GM23338 (cell line): ENCODE measurements around the gene ALMS1. TPM values are rescaled to one million over a fixed set of nuclear protein-coding genes. Genes with fewer than 3 reads are reported as not detected.

ENCODE experiments used
- ATAC-seq: fragments of 200-7000 bp; cut with Tn5 transposase; 3 replicates; pipeline ENCODE4 v1.9.1; 2020
- DNase-seq: peaks from one replicate; pipeline ENCODE4 v3.0.0-alpha.2; 2015; ENCODE audit warnings: low spot score
- H2AFZ ChIP-seq: fragments of 200-600 bp; sonication (generic); 2 replicates; pipeline ENCODE4 v1.8.0; 2016; ENCODE audit warnings: antibody characterized with exemption, mild to moderate bottlenecking, moderate library complexity
- H3F3A ChIP-seq: fragments of 200-600 bp; sonication (generic); replicated peaks from 2 replicates; pipeline ENCODE4 v1.8.0; 2017; ENCODE audit warnings: antibody characterized with exemption, mixed run types, low read depth
- H3K27ac ChIP-seq: fragments of 200-600 bp; sonication (generic); 2 replicates; pipeline ENCODE4 v1.6.1; 2016; ENCODE audit warnings: low read depth
- H3K27me3 ChIP-seq: fragments of 200-600 bp; sonication (generic); 2 replicates; pipeline ENCODE4 v1.8.0; 2016; ENCODE audit warnings: mild to moderate bottlenecking, mixed run types, moderate library complexity; ENCODE audit not compliant: insufficient read depth
- H3K36me3 ChIP-seq: fragments of 200-600 bp; sonication (generic); 2 replicates; pipeline ENCODE4 v1.8.0; 2016; ENCODE audit warnings: mild to moderate bottlenecking; ENCODE audit not compliant: insufficient read depth
- H3K4me1 ChIP-seq: fragments of 200-600 bp; sonication (generic); 2 replicates; pipeline ENCODE4 v1.8.0; 2016; ENCODE audit warnings: mild to moderate bottlenecking, moderate library complexity; ENCODE audit not compliant: insufficient read depth
- H3K4me2 ChIP-seq: fragments of 200-600 bp; sonication (generic); 2 replicates; pipeline ENCODE4 v1.7.1; 2017; ENCODE audit warnings: mixed run types
- H3K4me3 ChIP-seq: fragments of 200-600 bp; sonication (generic); 2 replicates; pipeline ENCODE4 v1.6.1; 2016; ENCODE audit warnings: mixed run types
- H3K79me2 ChIP-seq: fragments of 200-600 bp; sonication (generic); replicated peaks from 2 replicates; pipeline ENCODE4 v1.8.0; 2017; ENCODE audit warnings: mild to moderate bottlenecking; ENCODE audit not compliant: insufficient read depth
- H3K9me2 ChIP-seq: fragments of 200-600 bp; sonication (generic); 2 replicates; pipeline ENCODE4 v1.8.0; 2017; ENCODE audit not compliant: insufficient read depth
- H4K20me1 ChIP-seq: fragments of 200-600 bp; sonication (generic); replicated peaks from 2 replicates; pipeline ENCODE4 v1.8.0; 2017; ENCODE audit warnings: mild to moderate bottlenecking; ENCODE audit not compliant: insufficient read depth
- H3K27ac Mint-ChIP-seq: 2 replicates; pipeline ENCODE4 v1.8.0; 2020; ENCODE audit warnings: inconsistent platforms, mild to moderate bottlenecking, moderate library complexity, mixed read lengths
- H3K27me3 Mint-ChIP-seq: 3 replicates; pipeline ENCODE4 v1.8.0; 2022; ENCODE audit warnings: low read depth, mild to moderate bottlenecking, moderate library complexity, mixed read lengths, inconsistent platforms; ENCODE audit not compliant: insufficient read depth, poor library complexity
- H3K36me3 Mint-ChIP-seq: 3 replicates; pipeline ENCODE4 v1.8.0; 2021; ENCODE audit warnings: low read depth, mild to moderate bottlenecking, inconsistent platforms, moderate library complexity, mixed read lengths
- H3K4me1 Mint-ChIP-seq: 3 replicates; pipeline ENCODE4 v1.8.0; 2020; ENCODE audit warnings: mild to moderate bottlenecking, inconsistent platforms, mixed read lengths
- H3K4me3 Mint-ChIP-seq: 3 replicates; pipeline ENCODE4 v1.8.0; 2021; ENCODE audit warnings: moderate library complexity, mild to moderate bottlenecking, inconsistent platforms, mixed read lengths
- H3K9me3 Mint-ChIP-seq: 3 replicates; pipeline ENCODE4 v1.8.0; 2020; ENCODE audit warnings: moderate library complexity, mild to moderate bottlenecking, inconsistent platforms, mixed read lengths
- CREB1 ChIP-seq: fragments of 250-450 bp; sonication (Bioruptor Pico); IDR thresholded peaks from 2 replicates; pipeline ENCODE4 v1.5.0; 2020; ENCODE audit warnings: low read depth, mild to moderate bottlenecking, moderate library complexity
- EZH2 ChIP-seq: fragments of 200-600 bp; sonication (generic); IDR thresholded peaks from one replicate; pipeline ENCODE4 v1.8.0; 2017; ENCODE audit warnings: antibody characterized with exemption, mild to moderate bottlenecking, low read depth; ENCODE audit not compliant: unreplicated experiment
- EZH2phosphoT487 ChIP-seq: fragments of 200-600 bp; sonication (generic); IDR thresholded peaks from one replicate; pipeline ENCODE4 v1.8.1; 2018; ENCODE audit warnings: antibody characterized with exemption; ENCODE audit not compliant: unreplicated experiment
- JUNB ChIP-seq: IDR thresholded peaks from one replicate; pipeline ENCODE4 v1.6.1; 2016; ENCODE audit warnings: antibody characterized with exemption; ENCODE audit not compliant: unreplicated experiment
- NANOG ChIP-seq: IDR thresholded peaks from 2 replicates; pipeline ENCODE4 v1.6.1; 2016; ENCODE audit warnings: antibody characterized with exemption, borderline replicate concordance
- POLR2AphosphoS5 ChIP-seq: IDR thresholded peaks from 2 replicates; pipeline ENCODE4 v1.6.1; 2016; ENCODE audit warnings: antibody characterized with exemption, low read depth
- STAT1 ChIP-seq: IDR thresholded peaks from one replicate; pipeline ENCODE4 v1.6.1; 2016; ENCODE audit warnings: antibody characterized with exemption; ENCODE audit not compliant: unreplicated experiment
- ZNF114 ChIP-seq: fragments of 250-450 bp; sonication (Bioruptor Pico); IDR thresholded peaks from 2 replicates; pipeline ENCODE4 v1.5.0; 2020; ENCODE audit warnings: mild to moderate bottlenecking, moderate library complexity
- ZNF331 ChIP-seq: fragments of 250-450 bp; sonication (Bioruptor Pico); IDR thresholded peaks from 2 replicates; pipeline ENCODE4 v1.5.0; 2020; ENCODE audit warnings: low read depth, mild to moderate bottlenecking, moderate library complexity
- polyA plus RNA-seq: library from polyadenylated mRNA; unstranded; fragments of >200 nt; fragmentation: Nextera tagmentation; extraction: Ambion mirVana; gene quantifications from 2 replicates; pipeline ENCODE4 v1.2.1, GENCODE V29; 2016
- total RNA-seq: library from RNA; depleted of rRNA; stranded (reverse); fragments of >200 nt; shearing (Covaris generic); gene quantifications from 2 replicates; pipeline ENCODE4 v1.2.3, GENCODE V29; 2014
- TF ChIP-seq, protein P1 (sequence below): IDR thresholded peaks from 2 replicates; pipeline ENCODE4 v1.6.1; 2016; ENCODE audit warnings: antibody characterized with exemption
- TF ChIP-seq, protein P2 (sequence below), 2 experiments: fragments of 200-600 bp in 1 of 2; sonication (generic) in 1 of 2; conservative IDR thresholded peaks; 2 replicates each; pipeline versions ENCODE4 v1.5.1 to v1.6.1; 2016 to 2017; ENCODE audit warnings: antibody characterized with exemption in 2 of 2, low read depth in 2 of 2, mild to moderate bottlenecking in 2 of 2, moderate library complexity in 1 of 2
- TF ChIP-seq, protein P3 (sequence below): fragments of 250-450 bp; sonication (Bioruptor Pico); IDR thresholded peaks from 2 replicates; pipeline ENCODE4 v1.5.0; 2020; ENCODE audit warnings: mild to moderate bottlenecking, moderate library complexity
- TF ChIP-seq, protein P4 (sequence below): IDR thresholded peaks from one replicate; pipeline ENCODE4 v1.6.1; 2018; ENCODE audit warnings: antibody characterized with exemption; ENCODE audit not compliant: unreplicated experiment

ALMS1 gene
- total and polyA plus RNA-seq, 2 experiments from 2014 or later = 38.8 to 65.7 TPM

DNA sequence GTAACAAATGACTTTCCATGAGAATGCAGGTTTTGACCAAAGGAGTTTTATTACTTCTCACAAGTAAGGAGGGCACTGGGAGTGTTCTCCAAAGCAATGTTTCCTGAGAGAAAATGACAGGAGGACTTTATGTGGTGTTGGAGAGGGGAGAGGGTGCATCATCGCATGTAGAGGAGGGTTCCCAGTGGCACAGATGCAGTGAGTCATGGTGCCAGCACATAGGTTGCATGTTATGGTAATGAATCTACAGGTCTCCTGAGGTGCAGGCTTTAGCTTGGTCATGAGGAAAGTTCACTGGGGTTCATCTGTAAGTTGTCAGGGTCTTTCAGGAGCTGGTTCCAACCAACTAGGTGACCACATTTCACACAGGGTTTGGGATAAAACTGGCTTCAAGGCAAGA lies 226.2 kb downstream of the ALMS1 start:
- Mint-ChIP-seq H3K4me1 (no peaks in the 10 kb centered on the region), H3K27me3 (peaks cover 6% of the 10 kb centered on the region), H3K27ac (no peak overlapping the region), H3K36me3 (no peaks in the 10 kb centered on the region), H3K4me3 (no peak overlapping the region), H3K9me3 (no peaks in the 10 kb centered on the region)
- DNase-seq (no peak), ATAC-seq (no peak)
- no peaks in the 10 kb centered on the region for H3K79me2 ChIP-seq
- no peaks in the 10 kb centered on the region for H3K9me2 ChIP-seq
- H3K27me3 ChIP-seq = no peaks in the 10 kb centered on the region
- H3K4me2 ChIP-seq = no peak overlapping the region
- no peaks in the 10 kb centered on the region for H3K4me1 ChIP-seq
- no peak overlapping the region for H2AFZ ChIP-seq
- H3K36me3 ChIP-seq = peaks cover 4% of the 10 kb centered on the region; the same call in 1 of the 2 replicates
- H3K27ac ChIP-seq = no peak overlapping the region
- TF ChIP-seq STAT1 (no peak), NANOG (no peak), JUNB (no peak), CREB1 (CRISPR knock-in tag) (no peak), EZH2phosphoT487 (no peak), ZNF331 (CRISPR knock-in tag) (no peak), ZNF114 (CRISPR knock-in tag) (no peak), POLR2AphosphoS5 (no peak), EZH2 (no peak)
- TF ChIP-seq, protein P1, sequence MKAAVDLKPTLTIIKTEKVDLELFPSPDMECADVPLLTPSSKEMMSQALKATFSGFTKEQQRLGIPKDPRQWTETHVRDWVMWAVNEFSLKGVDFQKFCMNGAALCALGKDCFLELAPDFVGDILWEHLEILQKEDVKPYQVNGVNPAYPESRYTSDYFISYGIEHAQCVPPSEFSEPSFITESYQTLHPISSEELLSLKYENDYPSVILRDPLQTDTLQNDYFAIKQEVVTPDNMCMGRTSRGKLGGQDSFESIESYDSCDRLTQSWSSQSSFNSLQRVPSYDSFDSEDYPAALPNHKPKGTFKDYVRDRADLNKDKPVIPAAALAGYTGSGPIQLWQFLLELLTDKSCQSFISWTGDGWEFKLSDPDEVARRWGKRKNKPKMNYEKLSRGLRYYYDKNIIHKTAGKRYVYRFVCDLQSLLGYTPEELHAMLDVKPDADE = no peak
- TF ChIP-seq, protein P2, sequence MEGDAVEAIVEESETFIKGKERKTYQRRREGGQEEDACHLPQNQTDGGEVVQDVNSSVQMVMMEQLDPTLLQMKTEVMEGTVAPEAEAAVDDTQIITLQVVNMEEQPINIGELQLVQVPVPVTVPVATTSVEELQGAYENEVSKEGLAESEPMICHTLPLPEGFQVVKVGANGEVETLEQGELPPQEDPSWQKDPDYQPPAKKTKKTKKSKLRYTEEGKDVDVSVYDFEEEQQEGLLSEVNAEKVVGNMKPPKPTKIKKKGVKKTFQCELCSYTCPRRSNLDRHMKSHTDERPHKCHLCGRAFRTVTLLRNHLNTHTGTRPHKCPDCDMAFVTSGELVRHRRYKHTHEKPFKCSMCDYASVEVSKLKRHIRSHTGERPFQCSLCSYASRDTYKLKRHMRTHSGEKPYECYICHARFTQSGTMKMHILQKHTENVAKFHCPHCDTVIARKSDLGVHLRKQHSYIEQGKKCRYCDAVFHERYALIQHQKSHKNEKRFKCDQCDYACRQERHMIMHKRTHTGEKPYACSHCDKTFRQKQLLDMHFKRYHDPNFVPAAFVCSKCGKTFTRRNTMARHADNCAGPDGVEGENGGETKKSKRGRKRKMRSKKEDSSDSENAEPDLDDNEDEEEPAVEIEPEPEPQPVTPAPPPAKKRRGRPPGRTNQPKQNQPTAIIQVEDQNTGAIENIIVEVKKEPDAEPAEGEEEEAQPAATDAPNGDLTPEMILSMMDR (conservative IDR thresholded peaks at IDR 0.05; ENCODE audit: low read depth in 2 of 2) = no peak
- TF ChIP-seq, protein P3, sequence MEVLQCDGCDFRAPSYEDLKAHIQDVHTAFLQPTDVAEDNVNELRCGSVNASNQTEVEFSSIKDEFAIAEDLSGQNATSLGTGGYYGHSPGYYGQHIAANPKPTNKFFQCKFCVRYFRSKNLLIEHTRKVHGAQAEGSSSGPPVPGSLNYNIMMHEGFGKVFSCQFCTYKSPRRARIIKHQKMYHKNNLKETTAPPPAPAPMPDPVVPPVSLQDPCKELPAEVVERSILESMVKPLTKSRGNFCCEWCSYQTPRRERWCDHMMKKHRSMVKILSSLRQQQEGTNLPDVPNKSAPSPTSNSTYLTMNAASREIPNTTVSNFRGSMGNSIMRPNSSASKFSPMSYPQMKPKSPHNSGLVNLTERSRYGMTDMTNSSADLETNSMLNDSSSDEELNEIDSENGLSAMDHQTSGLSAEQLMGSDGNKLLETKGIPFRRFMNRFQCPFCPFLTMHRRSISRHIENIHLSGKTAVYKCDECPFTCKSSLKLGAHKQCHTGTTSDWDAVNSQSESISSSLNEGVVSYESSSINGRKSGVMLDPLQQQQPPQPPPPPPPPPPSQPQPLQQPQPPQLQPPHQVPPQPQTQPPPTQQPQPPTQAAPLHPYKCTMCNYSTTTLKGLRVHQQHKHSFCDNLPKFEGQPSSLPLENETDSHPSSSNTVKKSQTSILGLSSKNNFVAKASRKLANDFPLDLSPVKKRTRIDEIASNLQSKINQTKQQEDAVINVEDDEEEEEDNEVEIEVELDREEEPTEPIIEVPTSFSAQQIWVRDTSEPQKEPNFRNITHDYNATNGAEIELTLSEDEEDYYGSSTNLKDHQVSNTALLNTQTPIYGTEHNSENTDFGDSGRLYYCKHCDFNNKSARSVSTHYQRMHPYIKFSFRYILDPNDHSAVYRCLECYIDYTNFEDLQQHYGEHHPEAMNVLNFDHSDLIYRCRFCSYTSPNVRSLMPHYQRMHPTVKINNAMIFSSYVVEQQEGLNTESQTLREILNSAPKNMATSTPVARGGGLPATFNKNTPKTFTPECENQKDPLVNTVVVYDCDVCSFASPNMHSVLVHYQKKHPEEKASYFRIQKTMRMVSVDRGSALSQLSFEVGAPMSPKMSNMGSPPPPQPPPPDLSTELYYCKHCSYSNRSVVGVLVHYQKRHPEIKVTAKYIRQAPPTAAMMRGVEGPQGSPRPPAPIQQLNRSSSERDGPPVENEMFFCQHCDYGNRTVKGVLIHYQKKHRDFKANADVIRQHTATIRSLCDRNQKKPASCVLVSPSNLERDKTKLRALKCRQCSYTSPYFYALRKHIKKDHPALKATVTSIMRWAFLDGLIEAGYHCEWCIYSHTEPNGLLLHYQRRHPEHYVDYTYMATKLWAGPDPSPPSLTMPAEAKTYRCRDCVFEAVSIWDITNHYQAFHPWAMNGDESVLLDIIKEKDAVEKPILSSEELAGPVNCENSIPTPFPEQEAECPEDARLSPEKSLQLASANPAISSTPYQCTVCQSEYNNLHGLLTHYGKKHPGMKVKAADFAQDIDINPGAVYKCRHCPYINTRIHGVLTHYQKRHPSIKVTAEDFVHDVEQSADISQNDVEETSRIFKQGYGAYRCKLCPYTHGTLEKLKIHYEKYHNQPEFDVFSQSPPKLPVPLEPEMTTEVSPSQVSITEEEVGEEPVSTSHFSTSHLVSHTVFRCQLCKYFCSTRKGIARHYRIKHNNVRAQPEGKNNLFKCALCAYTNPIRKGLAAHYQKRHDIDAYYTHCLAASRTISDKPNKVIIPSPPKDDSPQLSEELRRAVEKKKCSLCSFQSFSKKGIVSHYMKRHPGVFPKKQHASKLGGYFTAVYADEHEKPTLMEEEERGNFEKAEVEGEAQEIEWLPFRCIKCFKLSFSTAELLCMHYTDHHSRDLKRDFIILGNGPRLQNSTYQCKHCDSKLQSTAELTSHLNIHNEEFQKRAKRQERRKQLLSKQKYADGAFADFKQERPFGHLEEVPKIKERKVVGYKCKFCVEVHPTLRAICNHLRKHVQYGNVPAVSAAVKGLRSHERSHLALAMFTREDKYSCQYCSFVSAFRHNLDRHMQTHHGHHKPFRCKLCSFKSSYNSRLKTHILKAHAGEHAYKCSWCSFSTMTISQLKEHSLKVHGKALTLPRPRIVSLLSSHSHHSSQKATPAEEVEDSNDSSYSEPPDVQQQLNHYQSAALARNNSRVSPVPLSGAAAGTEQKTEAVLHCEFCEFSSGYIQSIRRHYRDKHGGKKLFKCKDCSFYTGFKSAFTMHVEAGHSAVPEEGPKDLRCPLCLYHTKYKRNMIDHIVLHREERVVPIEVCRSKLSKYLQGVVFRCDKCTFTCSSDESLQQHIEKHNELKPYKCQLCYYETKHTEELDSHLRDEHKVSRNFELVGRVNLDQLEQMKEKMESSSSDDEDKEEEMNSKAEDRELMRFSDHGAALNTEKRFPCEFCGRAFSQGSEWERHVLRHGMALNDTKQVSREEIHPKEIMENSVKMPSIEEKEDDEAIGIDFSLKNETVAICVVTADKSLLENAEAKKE (CRISPR knock-in tag) = no peak
- TF ChIP-seq, protein P4, sequence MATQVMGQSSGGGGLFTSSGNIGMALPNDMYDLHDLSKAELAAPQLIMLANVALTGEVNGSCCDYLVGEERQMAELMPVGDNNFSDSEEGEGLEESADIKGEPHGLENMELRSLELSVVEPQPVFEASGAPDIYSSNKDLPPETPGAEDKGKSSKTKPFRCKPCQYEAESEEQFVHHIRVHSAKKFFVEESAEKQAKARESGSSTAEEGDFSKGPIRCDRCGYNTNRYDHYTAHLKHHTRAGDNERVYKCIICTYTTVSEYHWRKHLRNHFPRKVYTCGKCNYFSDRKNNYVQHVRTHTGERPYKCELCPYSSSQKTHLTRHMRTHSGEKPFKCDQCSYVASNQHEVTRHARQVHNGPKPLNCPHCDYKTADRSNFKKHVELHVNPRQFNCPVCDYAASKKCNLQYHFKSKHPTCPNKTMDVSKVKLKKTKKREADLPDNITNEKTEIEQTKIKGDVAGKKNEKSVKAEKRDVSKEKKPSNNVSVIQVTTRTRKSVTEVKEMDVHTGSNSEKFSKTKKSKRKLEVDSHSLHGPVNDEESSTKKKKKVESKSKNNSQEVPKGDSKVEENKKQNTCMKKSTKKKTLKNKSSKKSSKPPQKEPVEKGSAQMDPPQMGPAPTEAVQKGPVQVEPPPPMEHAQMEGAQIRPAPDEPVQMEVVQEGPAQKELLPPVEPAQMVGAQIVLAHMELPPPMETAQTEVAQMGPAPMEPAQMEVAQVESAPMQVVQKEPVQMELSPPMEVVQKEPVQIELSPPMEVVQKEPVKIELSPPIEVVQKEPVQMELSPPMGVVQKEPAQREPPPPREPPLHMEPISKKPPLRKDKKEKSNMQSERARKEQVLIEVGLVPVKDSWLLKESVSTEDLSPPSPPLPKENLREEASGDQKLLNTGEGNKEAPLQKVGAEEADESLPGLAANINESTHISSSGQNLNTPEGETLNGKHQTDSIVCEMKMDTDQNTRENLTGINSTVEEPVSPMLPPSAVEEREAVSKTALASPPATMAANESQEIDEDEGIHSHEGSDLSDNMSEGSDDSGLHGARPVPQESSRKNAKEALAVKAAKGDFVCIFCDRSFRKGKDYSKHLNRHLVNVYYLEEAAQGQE = no peak
- H3K4me3 ChIP-seq = no peak overlapping the region
- H4K20me1 ChIP-seq = no peaks in the 10 kb centered on the region; the same call in none of the 2 replicates
- H3F3A ChIP-seq = no peaks in the 10 kb centered on the region
